OCI-LY3 (cell line): Measurements from ENCODE around the gene TMEM190.

Source experiments
- H2AFZ ChIP-seq: fragments of 200-600, 300-600 bp; shearing (Covaris generic); 2 replicates; pipeline ENCODE4 v1.6.0; 2014; ENCODE audit warnings: antibody characterized with exemption, low read depth, low read length
- H3K27ac ChIP-seq: fragments of 200-600, 300-600 bp; sonication (generic); 2 replicates; pipeline ENCODE4 v1.5.1; 2014; ENCODE audit warnings: mild to moderate bottlenecking, low read length, moderate library complexity, mixed read lengths
- H3K27me3 ChIP-seq: fragments of 200-600, 300-600 bp; sonication (generic); 2 replicates; pipeline ENCODE4 v1.6.1; 2014; ENCODE audit warnings: low read depth, low read length, mixed read lengths
- H3K36me3 ChIP-seq: fragments of 200-600, 300-600 bp; sonication (generic); replicated peaks from 2 replicates; pipeline ENCODE3; 2014; ENCODE audit warnings: low read depth, low read length, mixed read lengths
- H3K4me1 ChIP-seq: fragments of 300-600, 200-600 bp; sonication (generic); 2 replicates; pipeline ENCODE4 v1.6.1; 2014; ENCODE audit warnings: low read length, mixed read lengths
- H3K4me2 ChIP-seq: fragments of 200-600, 300-600 bp; sonication (generic); 2 replicates; pipeline ENCODE4 v1.6.1; 2014; ENCODE audit warnings: low read length, mixed read lengths
- H3K4me3 ChIP-seq: fragments of 300-600, 200-600 bp; sonication (generic); 2 replicates; pipeline ENCODE4 v1.5.1; 2014; ENCODE audit warnings: antibody characterized with exemption, mild to moderate bottlenecking, low read length, moderate library complexity
- H3K79me2 ChIP-seq: fragments of 300-600, 200-600 bp; shearing (Covaris generic); 2 replicates; pipeline ENCODE4 v1.6.1; 2014; ENCODE audit warnings: mild to moderate bottlenecking, low read length, mixed read lengths
- H3K9ac ChIP-seq: fragments of 300-600, 200-600 bp; shearing (Covaris generic); 2 replicates; pipeline ENCODE4 v1.6.0; 2014; ENCODE audit warnings: mild to moderate bottlenecking, low read length, moderate library complexity
- H3K9me3 ChIP-seq: fragments of 200-600, 300-600 bp; shearing (Covaris generic); 2 replicates; pipeline ENCODE4 v1.6.1; 2014; ENCODE audit warnings: low read length, mixed read lengths; ENCODE audit not compliant: insufficient read depth
- H4K20me1 ChIP-seq: fragments of 200-600, 300-600 bp; sonication (generic); 2 replicates; pipeline ENCODE4 v1.6.1; 2016; ENCODE audit warnings: low read length, mixed read lengths; ENCODE audit not compliant: insufficient read depth
- CTCF ChIP-seq: fragments of 200-600, 300-600 bp; sonication (generic); IDR thresholded peaks from 2 replicates; pipeline ENCODE4 v1.5.1; 2014; ENCODE audit warnings: antibody characterized with exemption, low read length, low read depth
- EZH2phosphoT487 ChIP-seq: fragments of 200-600 bp; shearing (Covaris generic); IDR thresholded peaks from 2 replicates; pipeline ENCODE4 v1.6.1; 2018; ENCODE audit warnings: antibody characterized with exemption, mixed run types, low read depth

TMEM190 gene

DNA sequence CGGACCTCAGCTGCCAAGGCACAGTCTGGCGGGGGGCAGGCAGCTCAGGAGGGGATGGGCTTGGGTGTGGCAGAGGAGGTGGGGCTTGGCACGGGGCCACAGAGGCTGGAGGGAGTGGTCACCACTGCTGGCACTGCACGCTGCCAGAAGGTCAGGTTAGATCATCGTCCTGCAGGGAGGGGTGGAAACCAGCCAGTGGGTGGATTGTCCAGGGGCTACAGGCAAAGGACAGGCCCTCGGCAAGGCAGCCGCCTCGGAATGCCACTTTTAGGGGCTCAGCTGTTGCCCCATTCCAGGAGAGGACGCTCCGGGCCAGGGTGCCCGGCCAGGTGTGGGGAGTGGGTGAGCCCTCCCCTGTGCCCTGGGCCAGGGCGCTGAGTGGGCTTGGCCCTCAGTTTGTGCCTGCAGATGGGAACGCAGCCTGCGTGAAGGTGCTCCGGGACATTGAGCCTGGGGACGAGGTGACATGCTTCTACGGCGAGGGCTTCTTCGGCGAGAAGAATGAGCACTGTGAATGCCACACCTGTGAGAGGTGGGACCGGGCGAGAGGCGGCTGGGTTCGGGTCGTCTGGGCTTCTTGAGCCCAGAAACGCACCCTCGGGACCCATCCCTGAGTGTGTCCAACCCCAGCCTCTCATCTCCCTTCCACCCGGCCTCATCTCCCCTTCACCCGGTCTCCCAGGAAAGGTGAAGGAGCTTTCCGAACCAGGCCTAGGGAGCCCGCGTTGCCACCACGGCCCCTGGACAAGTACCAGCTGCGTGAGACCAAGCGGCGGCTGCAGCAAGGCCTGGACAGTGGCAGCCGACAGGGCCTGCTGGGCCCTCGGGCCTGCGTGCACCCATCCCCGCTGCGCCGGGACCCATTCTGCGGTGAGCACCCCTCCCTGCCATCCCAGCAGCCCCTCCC lies 30.6 kb upstream of the TMEM190 start:
- H3K4me3 ChIP-seq, result no peak overlapping the region
- no peak overlapping the region for H2AFZ ChIP-seq
- peaks cover 2% of the 10 kb centered on the region; the same call in 1 of the 2 replicates for H3K4me1 ChIP-seq
- H4K20me1 ChIP-seq, result 0 out of 2 replicates have a peak, but pooled peaks cover 2% of the 10 kb centered on the region
- no peaks in the 10 kb centered on the region for H3K79me2 ChIP-seq
- H3K9ac ChIP-seq, result no peak overlapping the region
- no peaks in the 10 kb centered on the region for H3K9me3 ChIP-seq
- peaks cover 5% of the 10 kb centered on the region for H3K36me3 ChIP-seq
- H3K27me3 ChIP-seq, result no peaks in the 10 kb centered on the region
- TF ChIP-seq EZH2phosphoT487 (no peak), CTCF (no peak)
- no peak overlapping the region for H3K4me2 ChIP-seq
- no peak overlapping the region for H3K27ac ChIP-seq

- Histone ChIP-seq H4K20me1 (0 out of 2 replicates have a peak, but pooled peaks cover 2% of the 10 kb centered on the region), H2AFZ (no peak overlapping the region), H3K36me3 (peaks cover 5% of the 10 kb centered on the region), H3K27me3 (no peaks in the 10 kb centered on the region), H3K27ac (no peak overlapping the region), H3K79me2 (no peaks in the 10 kb centered on the region), H3K4me1 (no peaks in the 10 kb centered on the region), H3K4me3 (no peak overlapping the region), H3K4me2 (no peak overlapping the region), H3K9me3 (no peaks in the 10 kb centered on the region), H3K9ac (no peak overlapping the region)
- TF ChIP-seq CTCF (no peak), EZH2phosphoT487 (no peak)
Measured at GRCh38 chr19:55346725-55347441, 29.7 kb upstream of the TMEM190 start.

- H3K9me3 ChIP-seq, result no peaks in the 10 kb centered on the region
- H3K79me2 ChIP-seq, result no peaks in the 10 kb centered on the region
- no peaks in the 10 kb centered on the region for H3K27me3 ChIP-seq
- H4K20me1 ChIP-seq, result 0 out of 2 replicates have a peak, but pooled peaks cover 2% of the 10 kb centered on the region
- peaks cover 5% of the 10 kb centered on the region for H3K36me3 ChIP-seq
- no peaks in the 10 kb centered on the region for H3K4me1 ChIP-seq
- H3K27ac ChIP-seq, result no peak overlapping the region
- no peak for TF ChIP-seq CTCF
- no peak for TF ChIP-seq EZH2phosphoT487
- no peak overlapping the region for H3K9ac ChIP-seq
- no peak overlapping the region for H3K4me3 ChIP-seq
- H2AFZ ChIP-seq, result no peak overlapping the region
- no peak overlapping the region for H3K4me2 ChIP-seq
Measured at GRCh38 chr19:55347442-55348009, 29.1 kb upstream of the TMEM190 start.
